Stomach (tissue), 4 donors: ENCODE data around the gene PBXIP1.

ENCODE experiments used
- CTCF ChIP-seq, 7 experiments: fragments of 450-650 bp in 4 of 7; fragments of 200-600 bp in 3 of 7; sonication (generic) in 3 of 7; IDR thresholded peaks; one replicate each; pipeline ENCODE4 v1.5.1; 2016 to 2019; ENCODE audit warnings: antibody characterized with exemption in 7 of 7, control low read depth in 2 of 7, mild to moderate bottlenecking in 1 of 7
- POLR2A ChIP-seq, 4 donors: fragments of 450-650 bp; IDR thresholded peaks; one replicate each; pipeline ENCODE4 v1.6.1; 2016; ENCODE audit warnings: antibody characterized with exemption in 4 of 4, control low read depth in 2 of 4, mild to moderate bottlenecking in 1 of 4, moderate library complexity in 1 of 4
- POLR2AphosphoS5 ChIP-seq, 3 donors: sonication (generic); formaldehyde crosslinking; IDR thresholded peaks; one replicate each; pipeline ENCODE4 v1.6.1; 2016; ENCODE audit warnings: antibody characterized with exemption in 3 of 3

GRCh38 chr1:155000411-155000725, 44.5 kb upstream of the PBXIP1 start:
- TF ChIP-seq POLR2A (IDR thresholded peaks at IDR 0.05) = no peak
- TF ChIP-seq CTCF (IDR thresholded peaks at IDR 0.05) = no peak
- TF ChIP-seq POLR2AphosphoS5 (IDR thresholded peaks at IDR 0.05) = no peak
